K562 (cell line): Measurements from ENCODE around the gene GAB1. TPM values are rescaled to one million over a fixed set of nuclear protein-coding genes. Genes with fewer than 3 reads are reported as not detected.

ENCODE experiments used
- ARID1B ChIP-seq: fragments of 450-650 bp; IDR thresholded peaks from 2 replicates; pipeline ENCODE4 v1.6.1; 2016; ENCODE audit warnings: antibody characterized with exemption, mild to moderate bottlenecking, inconsistent platforms
- MYC ChIP-seq, 2 experiments: fragments of 250-450 bp in 1 of 2; sonication (Bioruptor Pico) in 1 of 2; IDR thresholded peaks; 2 replicates each; pipeline versions ENCODE4 v1.5.1 to v1.6.1; 2012 to 2021; ENCODE audit warnings: low read depth in 2 of 2, borderline replicate concordance in 1 of 2, improper control_type of control experiment in 1 of 2, low read length in 1 of 2, mild to moderate bottlenecking in 1 of 2, moderate library complexity in 1 of 2
- POLR2G ChIP-seq: fragments of 200-400 bp; formaldehyde crosslinking; IDR thresholded peaks from 2 replicates; pipeline ENCODE4 v1.6.1; 2017; ENCODE audit warnings: low read depth, mild to moderate bottlenecking, antibody characterized with exemption, low read length, moderate library complexity
- RBM22 ChIP-seq: fragments of 200-400 bp; formaldehyde crosslinking; IDR thresholded peaks from 2 replicates; pipeline ENCODE4 v1.6.1; 2018; ENCODE audit warnings: low read length, low read depth; ENCODE audit not compliant: poor library complexity, severe bottlenecking
- SMAD4 ChIP-seq: fragments of 250-450 bp; sonication (Bioruptor Pico); conservative IDR thresholded peaks from 2 replicates; pipeline ENCODE4 v1.8.0; 2021; ENCODE audit warnings: inconsistent platforms, mild to moderate bottlenecking, moderate library complexity
- TCF3 ChIP-seq: sonication (generic); formaldehyde crosslinking; IDR thresholded peaks from 2 replicates; pipeline ENCODE4 v1.4.0; 2020; ENCODE audit warnings: mild to moderate bottlenecking, missing genetic modification reagents
- ZHX1 ChIP-seq: fragments of 150-350 bp; conservative IDR thresholded peaks from 2 replicates; pipeline ENCODE4 v1.6.1; 2014; ENCODE audit warnings: low read length
- polyA plus RNA-seq, 8 experiments: library from polyadenylated mRNA; depleted of rRNA in 4 of 8; stranded (reverse) in 5 of 8; unstranded in 3 of 8; fragments of >200 nt; fragmentation: Nextera tagmentation in 2 of 8; fragmentation: Illumina TruSeq in 1 of 8; extraction: Ambion mirVana in 2 of 8; extraction: Trizol in 1 of 8; gene quantifications; 2 replicates each; pipeline versions ENCODE4 v1.2.1 to v1.2.3, GENCODE V29; 2011 to 2014; ENCODE audit warnings: inconsistent platforms in 1 of 8, missing spikeins in 1 of 8
- total RNA-seq, 7 experiments: library from RNA; depleted of rRNA in 6 of 7; stranded (reverse); fragments of >200 nt in 6 of 7; fragmentation: Illumina TruSeq in 2 of 7; extraction: Trizol in 2 of 7; gene quantifications; 2 replicates each; pipeline versions ENCODE4 v1.2.1 to v1.2.3, GENCODE V29; 2011 to 2021; ENCODE audit warnings: low replicate concordance in 1 of 7
- TF ChIP-seq, protein P1 (sequence below): fragments of 450-650 bp; IDR thresholded peaks from 2 replicates; pipeline ENCODE4 v1.6.1; 2018; ENCODE audit warnings: mild to moderate bottlenecking, low read depth; ENCODE audit not compliant: partially characterized antibody
- TF ChIP-seq, protein P2 (sequence below): sonication (generic); formaldehyde crosslinking; IDR thresholded peaks from 2 replicates; pipeline ENCODE4 v1.8.0; 2022; ENCODE audit warnings: mild to moderate bottlenecking, missing genetic modification reagents
- TF ChIP-seq, protein P3 (sequence below): fragments of 250-450 bp; sonication (Bioruptor Pico); IDR thresholded peaks from 2 replicates; pipeline ENCODE4 v1.8.0; 2021; ENCODE audit warnings: borderline replicate concordance, mild to moderate bottlenecking, moderate library complexity; ENCODE audit not compliant: poor library complexity, severe bottlenecking
- TF ChIP-seq, protein P4 (sequence below): fragments of 250-450 bp; sonication (Bioruptor Pico); IDR thresholded peaks from 2 replicates; pipeline ENCODE4 v1.8.0; 2022; ENCODE audit warnings: inconsistent platforms, mild to moderate bottlenecking, moderate library complexity, borderline replicate concordance

The GAB1 gene
- total and polyA plus RNA-seq, 9 of the 15 experiments (the other 6 are each of a cell fraction or from before 2014, with no cell fraction given), result 1.3 to 14.6 (median 7.5) TPM

DNA sequence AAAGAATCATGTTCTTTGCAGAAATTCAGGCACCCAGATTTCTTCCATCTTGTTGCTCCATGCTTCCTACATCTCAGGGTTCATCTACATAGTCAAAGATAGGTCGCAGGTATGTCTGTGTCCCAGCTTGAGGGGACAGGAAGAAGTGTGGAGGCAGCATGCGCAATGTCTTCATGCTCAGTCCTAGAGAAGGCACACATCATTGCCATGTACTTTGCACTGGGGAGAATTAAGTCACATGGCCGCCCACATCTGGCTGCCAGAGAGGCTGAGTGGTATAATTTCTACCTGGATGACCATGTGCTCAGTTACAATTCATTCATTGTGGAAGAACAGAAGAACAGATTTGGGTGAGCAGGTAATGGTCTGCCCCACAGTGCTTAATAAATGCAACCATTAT is 54.1 kb downstream of the GAB1 start (continued):
- TF ChIP-seq, protein P1, sequence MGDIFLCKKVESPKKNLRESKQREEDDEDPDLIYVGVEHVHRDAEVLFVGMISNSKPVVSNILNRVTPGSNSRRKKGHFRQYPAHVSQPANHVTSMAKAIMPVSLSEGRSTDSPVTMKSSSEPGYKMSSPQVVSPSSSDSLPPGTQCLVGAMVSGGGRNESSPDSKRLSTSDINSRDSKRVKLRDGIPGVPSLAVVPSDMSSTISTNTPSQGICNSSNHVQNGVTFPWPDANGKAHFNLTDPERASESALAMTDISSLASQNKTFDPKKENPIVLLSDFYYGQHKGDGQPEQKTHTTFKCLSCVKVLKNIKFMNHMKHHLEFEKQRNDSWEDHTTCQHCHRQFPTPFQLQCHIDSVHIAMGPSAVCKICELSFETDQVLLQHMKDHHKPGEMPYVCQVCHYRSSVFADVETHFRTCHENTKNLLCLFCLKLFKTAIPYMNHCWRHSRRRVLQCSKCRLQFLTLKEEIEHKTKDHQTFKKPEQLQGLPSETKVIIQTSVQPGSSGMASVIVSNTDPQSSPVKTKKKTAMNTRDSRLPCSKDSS, result no peak
- no peak for TF ChIP-seq RBM22
- TF ChIP-seq, protein P2, sequence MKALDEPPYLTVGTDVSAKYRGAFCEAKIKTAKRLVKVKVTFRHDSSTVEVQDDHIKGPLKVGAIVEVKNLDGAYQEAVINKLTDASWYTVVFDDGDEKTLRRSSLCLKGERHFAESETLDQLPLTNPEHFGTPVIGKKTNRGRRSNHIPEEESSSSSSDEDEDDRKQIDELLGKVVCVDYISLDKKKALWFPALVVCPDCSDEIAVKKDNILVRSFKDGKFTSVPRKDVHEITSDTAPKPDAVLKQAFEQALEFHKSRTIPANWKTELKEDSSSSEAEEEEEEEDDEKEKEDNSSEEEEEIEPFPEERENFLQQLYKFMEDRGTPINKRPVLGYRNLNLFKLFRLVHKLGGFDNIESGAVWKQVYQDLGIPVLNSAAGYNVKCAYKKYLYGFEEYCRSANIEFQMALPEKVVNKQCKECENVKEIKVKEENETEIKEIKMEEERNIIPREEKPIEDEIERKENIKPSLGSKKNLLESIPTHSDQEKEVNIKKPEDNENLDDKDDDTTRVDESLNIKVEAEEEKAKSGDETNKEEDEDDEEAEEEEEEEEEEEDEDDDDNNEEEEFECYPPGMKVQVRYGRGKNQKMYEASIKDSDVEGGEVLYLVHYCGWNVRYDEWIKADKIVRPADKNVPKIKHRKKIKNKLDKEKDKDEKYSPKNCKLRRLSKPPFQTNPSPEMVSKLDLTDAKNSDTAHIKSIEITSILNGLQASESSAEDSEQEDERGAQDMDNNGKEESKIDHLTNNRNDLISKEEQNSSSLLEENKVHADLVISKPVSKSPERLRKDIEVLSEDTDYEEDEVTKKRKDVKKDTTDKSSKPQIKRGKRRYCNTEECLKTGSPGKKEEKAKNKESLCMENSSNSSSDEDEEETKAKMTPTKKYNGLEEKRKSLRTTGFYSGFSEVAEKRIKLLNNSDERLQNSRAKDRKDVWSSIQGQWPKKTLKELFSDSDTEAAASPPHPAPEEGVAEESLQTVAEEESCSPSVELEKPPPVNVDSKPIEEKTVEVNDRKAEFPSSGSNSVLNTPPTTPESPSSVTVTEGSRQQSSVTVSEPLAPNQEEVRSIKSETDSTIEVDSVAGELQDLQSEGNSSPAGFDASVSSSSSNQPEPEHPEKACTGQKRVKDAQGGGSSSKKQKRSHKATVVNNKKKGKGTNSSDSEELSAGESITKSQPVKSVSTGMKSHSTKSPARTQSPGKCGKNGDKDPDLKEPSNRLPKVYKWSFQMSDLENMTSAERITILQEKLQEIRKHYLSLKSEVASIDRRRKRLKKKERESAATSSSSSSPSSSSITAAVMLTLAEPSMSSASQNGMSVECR (CRISPR knock-in tag), result no peak
- no peak for TF ChIP-seq POLR2G
- TF ChIP-seq ARID1B, result no peak
- no peak for TF ChIP-seq ZHX1
- TF ChIP-seq TCF3, result no peak
- TF ChIP-seq SMAD4 (CRISPR knock-in tag), result no peak
- TF ChIP-seq, protein P3, sequence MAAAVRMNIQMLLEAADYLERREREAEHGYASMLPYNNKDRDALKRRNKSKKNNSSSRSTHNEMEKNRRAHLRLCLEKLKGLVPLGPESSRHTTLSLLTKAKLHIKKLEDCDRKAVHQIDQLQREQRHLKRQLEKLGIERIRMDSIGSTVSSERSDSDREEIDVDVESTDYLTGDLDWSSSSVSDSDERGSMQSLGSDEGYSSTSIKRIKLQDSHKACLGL (CRISPR knock-in tag), result no peak
- no peak for TF ChIP-seq MYC (IDR thresholded peaks at IDR 0.05; ENCODE audit: low read depth, low read length)
- TF ChIP-seq MYC (CRISPR knock-in tag; IDR thresholded peaks at IDR 0.05; ENCODE audit: borderline replicate concordance, low read depth), result no peak
- TF ChIP-seq, protein P4, sequence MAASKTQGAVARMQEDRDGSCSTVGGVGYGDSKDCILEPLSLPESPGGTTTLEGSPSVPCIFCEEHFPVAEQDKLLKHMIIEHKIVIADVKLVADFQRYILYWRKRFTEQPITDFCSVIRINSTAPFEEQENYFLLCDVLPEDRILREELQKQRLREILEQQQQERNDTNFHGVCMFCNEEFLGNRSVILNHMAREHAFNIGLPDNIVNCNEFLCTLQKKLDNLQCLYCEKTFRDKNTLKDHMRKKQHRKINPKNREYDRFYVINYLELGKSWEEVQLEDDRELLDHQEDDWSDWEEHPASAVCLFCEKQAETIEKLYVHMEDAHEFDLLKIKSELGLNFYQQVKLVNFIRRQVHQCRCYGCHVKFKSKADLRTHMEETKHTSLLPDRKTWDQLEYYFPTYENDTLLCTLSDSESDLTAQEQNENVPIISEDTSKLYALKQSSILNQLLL (CRISPR knock-in tag), result no peak
